GM03348 (cell line): Measurements from ENCODE around the gene SPATA31A1.
"Not testable (repeated sequence)": the region's sequence is repeated elsewhere in the genome, so short reads cannot be mapped to it uniquely, and the experiment has no call there.

Experiments
- DNase-seq: peaks from one replicate; pipeline ENCODE4 v3.0.0; 2012; ENCODE audit warnings: low spot score

SPATA31A1 gene

DNA sequence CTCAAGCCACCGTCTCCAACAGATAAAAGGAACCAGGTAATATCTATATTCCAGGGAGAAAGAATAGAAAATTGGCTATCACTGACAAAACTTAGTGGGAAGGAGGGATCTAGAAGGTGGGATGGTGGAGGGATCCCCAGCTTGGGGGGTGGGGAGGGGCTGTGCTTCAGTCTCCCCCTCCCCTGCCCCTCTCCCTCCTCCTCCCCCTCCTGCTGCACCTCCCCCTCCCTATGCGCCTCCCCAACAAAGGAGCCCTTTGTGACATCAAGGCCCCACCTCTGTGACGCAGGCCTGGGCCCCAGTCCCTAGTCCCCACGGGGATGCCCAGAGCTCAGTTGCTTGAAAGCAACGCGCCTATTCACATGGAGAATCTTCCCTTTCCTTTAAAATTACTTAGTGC lies at the start of gene SPATA31A1:
SPATA31A1 (plus strand) TSS at position 301 of the 400 bp plus-strand sequence; CDS start at position 363, 62 bp downstream.
- not testable (repeated sequence) for DNase-seq

DNA sequence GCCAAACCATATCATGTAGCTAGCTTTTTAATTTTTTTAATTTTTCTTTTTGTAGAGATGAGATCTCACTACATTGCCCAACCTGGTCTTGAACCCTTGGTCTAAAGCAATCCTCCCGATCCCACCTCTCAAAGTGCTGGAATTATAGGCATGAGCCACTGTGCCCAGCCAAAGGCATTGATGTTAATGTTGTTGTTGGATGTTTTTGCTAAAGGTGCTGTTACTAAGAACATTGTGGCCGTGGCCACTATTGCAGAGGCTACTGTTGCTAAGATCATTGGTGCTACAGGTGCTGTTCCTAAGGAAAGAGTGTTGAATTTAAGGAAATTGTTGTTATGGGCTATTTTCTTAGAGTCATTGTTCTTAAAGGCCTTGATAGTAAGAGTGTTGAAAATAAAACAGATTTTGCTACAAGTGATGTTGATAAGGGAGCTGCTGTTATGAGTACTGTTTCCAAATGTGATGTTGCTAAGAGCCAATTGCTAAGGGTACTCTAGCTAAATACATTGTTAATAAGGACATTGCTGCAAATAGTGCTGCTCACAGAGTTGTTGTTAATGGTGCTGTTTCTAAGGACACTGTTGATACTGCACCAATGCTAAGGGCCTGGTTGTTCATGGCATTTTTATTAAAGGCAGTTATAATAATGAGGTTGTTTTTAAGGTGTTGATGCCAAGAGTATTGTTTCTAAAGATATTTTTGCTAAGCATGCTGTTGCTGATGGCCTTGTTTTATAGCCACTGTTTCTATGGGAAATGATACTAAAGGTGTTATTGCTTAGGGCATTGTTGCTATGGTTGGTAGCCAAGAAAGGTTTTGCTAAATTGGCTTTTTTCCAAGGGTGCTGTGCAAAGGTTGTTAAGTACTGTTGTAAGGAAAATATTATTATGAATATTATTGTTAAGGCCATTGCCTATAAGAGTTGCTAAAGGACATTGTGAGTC lies 52.1 kb downstream of the SPATA31A1 start:
- DNase-seq: not testable (repeated sequence)

DNA sequence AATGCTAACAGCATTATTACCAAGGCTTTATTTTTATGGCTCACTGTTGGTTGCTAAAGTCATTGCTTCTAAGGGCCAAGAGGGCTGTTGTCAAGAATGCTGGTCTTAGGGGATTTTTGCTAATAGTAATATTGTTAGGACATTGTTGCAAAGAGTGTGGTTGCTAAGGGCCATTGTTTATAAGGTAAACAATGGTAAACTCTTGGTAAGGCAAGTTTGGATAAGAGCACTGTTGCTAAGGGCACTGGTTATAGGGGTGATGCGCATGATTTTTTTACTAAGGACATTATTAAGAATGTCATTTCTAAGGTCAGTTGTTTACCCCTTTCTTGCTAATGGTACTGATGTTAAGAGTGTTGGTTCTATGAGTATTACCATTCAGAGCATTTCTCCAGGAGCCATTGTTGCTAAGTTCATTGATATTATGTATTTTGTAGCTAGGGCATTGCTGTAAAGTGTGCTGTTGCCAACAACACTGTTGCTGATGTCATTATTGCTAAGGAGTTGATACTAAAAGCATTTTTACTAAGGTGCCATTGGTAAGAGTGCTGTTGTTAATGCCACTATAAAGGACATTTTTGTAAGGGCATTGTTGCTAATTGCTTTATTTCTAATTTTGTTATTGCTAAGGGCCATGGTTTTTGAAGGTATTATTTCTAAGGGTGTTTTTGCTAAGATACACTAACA lies 55.9 kb downstream of the SPATA31A1 start:
- not testable (repeated sequence) for DNase-seq
